GM12873 (cell line): ENCODE measurements around the gene ZNF343.

Source experiments
- TF ChIP-seq, protein P1 (sequence below): IDR thresholded peaks from 2 replicates; pipeline ENCODE4 v1.5.1; 2012; ENCODE audit warnings: low read depth, mild to moderate bottlenecking, moderate library complexity, low read length, control low read depth; ENCODE audit not compliant: insufficient read depth; ENCODE audit errors: missing control alignments

The ZNF343 gene

DNA sequence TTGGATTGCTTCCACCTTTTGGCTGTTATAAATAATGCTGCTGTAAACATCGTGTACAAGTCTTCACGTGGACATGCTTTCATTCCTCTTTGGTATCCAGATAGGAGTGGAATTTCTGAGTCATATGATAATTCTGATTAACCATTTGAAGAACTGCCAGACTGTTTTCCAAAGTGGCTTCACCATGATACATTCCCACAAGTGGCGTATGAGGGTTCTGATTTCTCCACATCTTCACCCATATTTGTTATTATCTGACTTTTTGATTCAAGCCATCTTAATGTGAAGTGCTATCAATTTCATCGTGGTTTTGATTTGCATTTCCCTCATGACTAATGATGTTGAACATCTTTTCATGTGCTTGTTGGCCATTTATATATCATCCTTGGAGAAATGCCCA, 35.2 kb downstream of the ZNF343 start:
- TF ChIP-seq, protein P1, sequence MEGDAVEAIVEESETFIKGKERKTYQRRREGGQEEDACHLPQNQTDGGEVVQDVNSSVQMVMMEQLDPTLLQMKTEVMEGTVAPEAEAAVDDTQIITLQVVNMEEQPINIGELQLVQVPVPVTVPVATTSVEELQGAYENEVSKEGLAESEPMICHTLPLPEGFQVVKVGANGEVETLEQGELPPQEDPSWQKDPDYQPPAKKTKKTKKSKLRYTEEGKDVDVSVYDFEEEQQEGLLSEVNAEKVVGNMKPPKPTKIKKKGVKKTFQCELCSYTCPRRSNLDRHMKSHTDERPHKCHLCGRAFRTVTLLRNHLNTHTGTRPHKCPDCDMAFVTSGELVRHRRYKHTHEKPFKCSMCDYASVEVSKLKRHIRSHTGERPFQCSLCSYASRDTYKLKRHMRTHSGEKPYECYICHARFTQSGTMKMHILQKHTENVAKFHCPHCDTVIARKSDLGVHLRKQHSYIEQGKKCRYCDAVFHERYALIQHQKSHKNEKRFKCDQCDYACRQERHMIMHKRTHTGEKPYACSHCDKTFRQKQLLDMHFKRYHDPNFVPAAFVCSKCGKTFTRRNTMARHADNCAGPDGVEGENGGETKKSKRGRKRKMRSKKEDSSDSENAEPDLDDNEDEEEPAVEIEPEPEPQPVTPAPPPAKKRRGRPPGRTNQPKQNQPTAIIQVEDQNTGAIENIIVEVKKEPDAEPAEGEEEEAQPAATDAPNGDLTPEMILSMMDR = no peak

DNA sequence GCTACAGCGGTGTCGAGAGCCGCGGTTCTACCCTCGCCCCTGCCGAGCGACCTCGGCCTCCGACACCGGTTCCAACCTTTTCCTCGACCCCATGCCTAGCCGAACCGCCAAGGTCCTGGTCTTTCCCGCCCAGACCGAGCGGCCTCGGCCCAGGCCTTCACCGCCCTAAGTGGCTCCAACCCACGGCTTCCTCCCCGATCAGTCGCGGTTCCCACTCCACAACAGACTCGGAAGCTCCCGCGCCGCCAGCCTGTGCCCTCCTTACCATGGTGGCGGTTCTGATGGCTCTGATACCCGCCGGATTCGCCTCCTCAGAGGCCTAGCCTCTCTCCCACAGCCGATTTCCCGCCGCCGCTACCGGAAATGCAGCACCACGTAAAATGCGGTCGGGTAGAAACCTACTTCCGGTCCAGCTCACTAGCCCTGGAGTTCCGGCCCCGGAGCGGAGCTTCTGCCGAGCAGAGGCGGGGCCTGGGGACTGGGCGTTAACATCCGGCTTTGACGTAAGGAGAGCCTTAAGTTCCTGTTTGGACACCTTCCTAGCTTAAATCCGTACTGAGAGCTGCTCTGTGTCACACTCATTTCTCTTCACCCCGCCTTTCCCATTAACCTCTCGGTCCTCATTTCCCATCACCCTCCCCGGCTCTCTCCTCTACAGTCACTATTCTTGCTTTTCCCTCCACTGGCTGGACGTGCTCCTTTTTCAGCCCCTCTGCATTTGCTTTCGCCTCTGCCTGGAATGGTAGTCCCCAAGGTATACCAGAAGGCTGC, 38.1 kb downstream of the ZNF343 start, which contains the start of gene SNRPB:
SNRPB (minus strand) TSS at position 367 of the 771 bp plus-strand sequence; CDS start at position 268, 99 bp downstream.
- TF ChIP-seq, protein P1 = no peak

DNA sequence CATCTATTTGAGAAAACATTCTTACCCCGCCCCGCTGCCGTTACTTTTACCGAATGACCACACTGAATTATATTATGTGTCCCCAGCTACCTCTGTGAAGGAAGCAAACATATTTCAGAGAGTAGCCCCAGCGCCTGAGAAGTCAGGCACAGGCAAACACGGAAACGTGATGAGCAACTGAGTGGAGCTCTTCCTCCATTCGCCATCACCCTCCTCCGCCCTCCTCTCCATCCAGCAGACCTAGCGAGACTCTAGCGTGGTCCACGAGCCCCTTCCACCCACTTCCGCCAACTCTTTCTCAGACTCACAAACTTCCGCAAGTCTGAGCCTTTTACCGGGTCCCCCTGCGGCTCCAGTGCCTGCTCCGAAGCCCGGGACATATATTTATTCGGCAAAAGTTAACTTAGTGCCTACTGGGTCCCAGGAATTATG, 38.7 kb downstream of the ZNF343 start:
- TF ChIP-seq, protein P1 = no peak

DNA sequence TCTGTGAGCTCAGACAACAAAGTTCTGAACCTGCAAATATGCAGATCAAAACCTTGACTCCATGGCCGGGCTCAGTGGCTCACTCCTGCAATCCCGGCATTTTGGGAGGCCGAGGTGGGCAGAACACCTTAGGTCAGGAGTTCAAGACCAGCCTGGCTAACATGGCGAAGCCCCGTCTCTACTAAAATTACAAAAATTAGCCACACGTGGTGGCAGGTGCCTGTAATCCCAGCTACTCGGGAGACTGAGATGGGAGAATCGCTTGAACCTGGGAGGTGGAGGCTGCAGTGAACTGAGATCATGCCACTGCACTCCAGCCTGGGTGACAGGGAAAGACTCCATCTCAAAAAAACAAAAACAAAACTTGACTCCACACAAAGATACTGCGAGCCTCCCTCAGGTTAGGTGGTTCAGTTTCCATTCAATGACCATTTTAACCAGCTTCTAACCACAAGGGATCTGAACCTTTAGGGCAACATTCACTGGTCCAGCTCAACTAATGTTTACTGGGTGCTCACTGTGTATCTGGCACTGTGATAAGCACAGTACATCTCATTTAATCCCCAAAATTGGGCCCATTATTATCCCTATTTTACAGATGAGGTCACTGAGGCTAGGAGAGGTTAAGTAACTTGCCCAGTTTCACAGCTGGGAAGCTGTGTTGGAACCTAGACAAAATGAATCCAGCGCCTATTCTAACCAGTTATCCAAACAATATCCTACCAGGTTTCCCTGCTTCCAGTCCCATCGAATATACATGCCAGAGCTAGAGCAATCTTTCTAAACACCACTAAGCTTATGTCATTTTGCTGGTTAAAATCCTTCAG, 39.9 kb downstream of the ZNF343 start:
- TF ChIP-seq, protein P1 = no peak

DNA sequence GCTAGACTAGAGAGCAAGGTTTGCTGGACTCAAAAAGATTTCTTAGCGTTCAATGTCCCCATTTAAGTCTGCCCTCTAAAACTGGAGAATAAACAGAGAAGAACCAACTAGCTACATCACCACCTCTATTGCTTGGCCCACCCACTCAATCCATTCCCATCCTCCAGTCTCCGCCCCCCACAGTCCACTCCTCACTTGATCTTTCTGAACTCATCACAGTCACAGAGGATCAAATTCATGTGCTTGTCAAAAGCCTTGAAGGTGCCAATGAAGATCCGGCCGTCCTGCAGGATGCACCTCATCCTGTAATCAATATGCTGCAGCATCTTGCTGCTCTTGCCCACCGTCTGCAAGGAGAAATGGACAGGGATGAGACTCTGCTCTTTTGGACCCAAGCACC, 41.3 kb downstream of the ZNF343 start:
- TF ChIP-seq, protein P1 = no peak

DNA sequence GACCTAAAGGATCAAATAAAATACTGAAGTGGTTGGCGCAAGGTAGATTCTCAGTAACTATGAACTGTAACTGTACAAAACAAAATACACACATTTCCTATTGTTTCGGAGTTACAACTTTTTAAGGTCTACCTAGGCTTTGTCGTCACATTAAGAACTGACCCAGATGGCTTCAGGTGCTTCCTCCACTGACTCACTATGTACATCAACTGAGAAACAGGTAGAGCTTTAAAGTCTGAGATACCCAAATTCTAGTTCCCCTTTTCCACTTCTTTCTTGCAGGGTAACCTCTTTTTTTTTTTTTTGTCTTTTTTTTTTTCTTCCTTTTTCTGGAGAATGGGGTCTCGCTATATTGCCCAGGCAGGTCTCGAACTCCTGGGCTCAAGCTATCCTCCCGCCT, 43.6 kb downstream of the ZNF343 start:
- TF ChIP-seq, protein P1 = no peak
